ENCODE data around the gene TSSK3.

The TSSK3 gene

DNA sequence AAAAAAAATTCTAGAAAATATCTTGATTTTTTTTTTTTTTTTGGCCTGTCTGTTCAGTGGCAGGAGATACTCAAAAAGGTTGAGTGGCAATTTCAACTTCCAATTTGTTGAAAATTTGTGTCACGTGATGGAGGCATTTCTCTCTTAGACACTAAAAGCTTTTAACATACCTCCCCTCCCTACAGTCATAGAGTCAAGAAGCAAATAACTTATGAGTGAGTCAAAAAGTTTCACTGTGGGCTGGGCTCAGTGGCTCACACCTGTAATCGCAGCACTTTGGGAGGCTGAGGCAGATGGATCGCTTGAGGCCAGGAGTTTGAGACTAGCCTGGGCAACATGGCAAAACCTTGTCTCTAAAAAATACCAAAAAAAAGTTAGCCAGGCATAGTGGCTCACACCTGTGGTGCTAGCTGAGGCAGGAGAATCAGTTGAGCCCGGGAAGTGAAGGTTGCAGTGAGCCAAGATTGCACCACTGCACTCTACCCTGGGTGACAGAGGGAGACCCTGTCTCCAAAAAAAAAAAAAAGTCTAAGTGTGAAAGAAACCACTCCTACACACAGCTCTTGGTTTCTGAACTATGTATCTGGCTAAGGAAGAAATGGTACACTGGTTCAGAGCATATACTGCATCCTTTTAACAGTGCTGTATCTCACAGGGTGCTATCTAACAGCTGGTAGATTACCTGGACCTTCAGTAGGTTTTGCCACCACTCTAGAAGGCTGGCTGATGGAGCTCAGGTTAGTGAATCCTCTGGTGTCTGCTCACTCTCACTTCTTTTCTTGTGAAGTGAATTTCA lies 43.5 kb downstream of the TSSK3 start:
- no peak overlapping the region for H2AFZ ChIP-seq (ENCODE audit: low read depth, low read length)
- no peak overlapping the region for H3K4me3 ChIP-seq (ENCODE audit: low read length)
- H3K36me3 ChIP-seq (ENCODE audit: insufficient read depth, low read length), result no peaks in the 10 kb centered on the region
- no peaks in the 10 kb centered on the region for H3K4me1 ChIP-seq (ENCODE audit: insufficient read depth, low read length)
- peaks cover 3% of the 10 kb centered on the region for H3K9me3 ChIP-seq (ENCODE audit: low read length)
- H3K27me3 ChIP-seq (ENCODE audit: insufficient read depth, low read length), result no peaks in the 10 kb centered on the region

DNA sequence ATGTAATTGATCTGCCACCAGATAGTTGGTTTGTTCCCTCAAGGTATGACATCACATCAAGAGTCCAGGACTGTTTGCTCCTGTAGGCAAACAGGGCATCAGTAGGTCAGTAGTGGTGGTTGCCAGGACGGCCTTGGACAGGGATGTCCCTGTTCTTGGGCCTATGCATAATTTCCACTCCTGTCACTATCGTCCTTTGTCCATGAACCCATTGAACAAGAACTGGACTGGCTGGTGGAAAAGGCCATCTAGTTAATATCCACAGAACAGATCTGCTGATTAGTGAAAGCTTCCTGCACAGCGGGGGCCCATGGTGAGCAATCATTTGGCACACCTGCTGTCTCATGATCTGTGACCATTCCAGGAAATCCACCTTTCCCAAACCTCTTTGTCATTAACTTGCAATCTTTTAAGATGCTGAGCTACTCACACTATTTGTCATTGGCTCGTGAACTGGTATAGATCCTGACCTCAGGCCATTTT lies 44.3 kb downstream of the TSSK3 start:
- H3K36me3 ChIP-seq (ENCODE audit: insufficient read depth, low read length), result no peaks in the 10 kb centered on the region
- no peaks in the 10 kb centered on the region for H3K4me1 ChIP-seq (ENCODE audit: insufficient read depth, low read length)
- H3K27me3 ChIP-seq (ENCODE audit: insufficient read depth, low read length), result no peaks in the 10 kb centered on the region
- H3K4me3 ChIP-seq (ENCODE audit: low read length), result no peak overlapping the region
- no peak overlapping the region for H2AFZ ChIP-seq (ENCODE audit: low read depth, low read length)
- peaks cover 3% of the 10 kb centered on the region for H3K9me3 ChIP-seq (ENCODE audit: low read length)

DNA sequence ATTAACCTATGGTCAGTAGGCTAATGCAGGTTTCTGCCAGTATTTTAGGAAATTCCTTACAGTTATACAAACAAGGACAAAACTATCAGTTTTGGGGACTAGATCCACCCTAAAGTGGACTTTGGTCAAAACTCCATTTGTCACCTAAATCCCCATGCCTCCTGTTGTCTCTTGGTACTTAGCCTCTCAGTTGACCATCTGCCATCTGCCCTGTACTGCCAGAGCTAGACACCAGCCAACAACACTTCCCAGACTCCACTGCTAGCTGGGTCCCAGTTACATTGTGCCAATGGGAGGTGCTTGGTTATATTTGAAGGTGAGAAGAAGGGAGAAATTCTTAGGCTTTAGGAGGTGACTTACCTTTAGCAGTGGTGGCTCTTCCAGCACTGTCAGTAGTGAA lies 48.9 kb downstream of the TSSK3 start:
- peaks cover 12% of the 10 kb centered on the region for H3K9me3 ChIP-seq (ENCODE audit: low read length)
- H3K4me3 ChIP-seq (ENCODE audit: low read length), result no peak overlapping the region
- no peak overlapping the region for H2AFZ ChIP-seq (ENCODE audit: low read depth, low read length)
- H3K27me3 ChIP-seq (ENCODE audit: insufficient read depth, low read length), result no peaks in the 10 kb centered on the region
- no peaks in the 10 kb centered on the region for H3K36me3 ChIP-seq (ENCODE audit: insufficient read depth, low read length)
- no peaks in the 10 kb centered on the region for H3K4me1 ChIP-seq (ENCODE audit: insufficient read depth, low read length)

DNA sequence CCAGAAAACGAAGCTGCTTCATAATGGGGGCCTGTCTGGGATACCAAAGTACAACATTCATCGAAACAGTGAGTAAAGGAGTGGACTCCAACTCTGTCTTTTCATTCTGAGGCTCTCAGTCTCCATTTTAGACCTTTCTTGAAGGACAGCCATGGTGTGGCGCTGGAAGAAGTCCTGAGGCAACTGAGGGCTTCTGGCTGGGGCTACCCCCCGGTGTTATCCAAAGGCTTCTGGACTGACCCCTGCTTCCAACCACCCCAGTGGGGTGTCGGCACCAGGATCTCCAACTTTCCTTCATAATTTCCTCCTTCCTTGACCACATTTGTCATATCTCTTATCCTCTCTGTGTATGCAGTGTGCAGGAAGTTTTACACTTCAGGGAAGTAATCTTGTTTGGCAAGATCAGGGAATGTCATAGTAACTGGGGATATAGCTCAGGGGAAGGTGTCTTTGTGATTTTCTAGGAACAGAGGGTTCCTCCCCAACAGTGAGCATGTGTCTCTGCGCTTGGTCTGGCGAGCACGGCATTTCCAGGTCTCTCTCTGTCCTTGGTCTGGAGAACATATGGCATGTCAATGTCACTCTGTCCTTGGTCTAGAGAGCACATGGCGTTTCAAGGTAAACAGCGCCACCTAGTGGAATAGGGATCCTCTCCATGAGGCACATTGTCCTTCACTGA lies 51.3 kb downstream of the TSSK3 start:
- Histone ChIP-seq H3K9me3 (ENCODE audit: low read length) (peaks cover 12% of the 10 kb centered on the region), H3K27me3 (ENCODE audit: insufficient read depth, low read length) (no peaks in the 10 kb centered on the region), H3K4me1 (ENCODE audit: insufficient read depth, low read length) (no peaks in the 10 kb centered on the region), H3K4me3 (ENCODE audit: low read length) (no peak overlapping the region), H2AFZ (ENCODE audit: low read depth, low read length) (no peak overlapping the region), H3K36me3 (ENCODE audit: insufficient read depth, low read length) (no peaks in the 10 kb centered on the region)

Data from neuron (in vitro differentiated cells).